Measurements from ENCODE around the gene EMC10.
"Not testable (repeated sequence)": the region's sequence is repeated elsewhere in the genome, so short reads cannot be mapped to it uniquely, and the experiment has no call there.

The EMC10 gene

DNA sequence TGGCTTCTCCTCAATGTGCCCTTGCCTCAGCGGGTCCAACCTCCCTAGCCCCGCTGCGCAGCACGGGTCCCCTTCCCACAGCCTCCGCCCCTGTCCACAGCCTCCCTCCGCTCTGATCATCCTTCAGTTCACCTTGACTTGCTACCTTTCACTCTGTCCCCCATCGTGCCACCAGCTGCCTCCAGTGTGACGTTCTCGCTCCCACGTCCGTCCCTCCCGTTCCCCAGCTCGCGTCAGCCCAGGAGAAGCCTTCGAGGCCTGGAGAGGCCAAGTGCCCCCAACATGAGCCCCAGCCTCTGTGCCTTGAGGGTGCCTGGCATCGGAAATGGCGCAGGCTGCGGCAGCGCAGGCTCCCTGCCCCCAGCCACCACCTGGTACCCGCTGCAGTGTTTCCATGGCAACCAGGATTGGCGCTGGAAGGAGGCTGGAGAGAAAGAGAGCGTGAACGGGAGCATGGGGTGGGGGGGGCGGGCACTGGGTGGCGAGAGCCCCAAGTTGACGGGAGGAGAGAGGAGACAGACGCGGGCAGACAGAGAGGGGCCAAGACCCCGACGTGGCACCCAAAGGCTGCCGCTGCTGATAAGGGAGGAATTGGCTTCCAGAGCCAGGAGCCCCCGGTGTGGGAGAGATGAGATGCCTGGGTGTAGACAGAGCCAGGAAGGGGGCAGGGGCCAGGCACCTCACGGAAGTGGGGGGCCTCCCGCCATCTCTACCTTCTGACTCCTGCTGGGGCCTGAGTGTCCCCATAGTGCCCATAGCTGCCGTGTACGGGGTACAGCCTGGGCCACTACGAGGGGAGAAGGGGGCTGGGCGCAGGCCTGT lies 38.2 kb downstream of the EMC10 start:
- DNase-seq (ENCODE audit: low spot score), result no peak

DNA sequence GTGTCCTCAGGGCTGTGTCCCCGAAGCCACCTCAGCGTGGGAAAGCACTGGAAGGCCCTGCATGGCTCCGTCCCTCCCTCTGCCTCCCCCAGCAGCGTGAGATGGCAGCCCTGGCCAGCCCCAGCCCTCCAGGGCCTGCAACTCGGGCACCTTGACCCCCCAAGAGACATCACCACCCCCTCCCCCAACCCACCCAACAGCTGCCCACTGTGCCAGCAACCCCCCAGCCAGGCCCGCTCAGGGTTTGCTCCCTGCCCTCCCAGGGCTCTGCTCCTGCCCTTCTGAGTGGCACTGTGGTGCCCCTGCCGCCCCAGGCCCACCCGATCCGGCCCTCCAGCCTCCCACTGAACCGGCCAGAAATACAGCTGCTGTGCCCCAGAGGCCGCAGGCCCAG lies 38.9 kb downstream of the EMC10 start:
- DNase-seq (ENCODE audit: low spot score), result no peak

GRCh38 chr19:50516456-50516855 lies 40.1 kb downstream of the EMC10 start:
- DNase-seq (ENCODE audit: low spot score), result no peak

- no peak for DNase-seq (ENCODE audit: low spot score)
These were observed 40.8 kb downstream of the EMC10 start for GRCh38 chr19:50516964-50517703.

GRCh38 chr19:50517704-50518075 lies 41.4 kb downstream of the EMC10 start:
- no peak for DNase-seq (ENCODE audit: low spot score)

GRCh38 chr19:50518091-50519005 lies 42.0 kb downstream of the EMC10 start:
- no peak for DNase-seq (ENCODE audit: low spot score)

DNA sequence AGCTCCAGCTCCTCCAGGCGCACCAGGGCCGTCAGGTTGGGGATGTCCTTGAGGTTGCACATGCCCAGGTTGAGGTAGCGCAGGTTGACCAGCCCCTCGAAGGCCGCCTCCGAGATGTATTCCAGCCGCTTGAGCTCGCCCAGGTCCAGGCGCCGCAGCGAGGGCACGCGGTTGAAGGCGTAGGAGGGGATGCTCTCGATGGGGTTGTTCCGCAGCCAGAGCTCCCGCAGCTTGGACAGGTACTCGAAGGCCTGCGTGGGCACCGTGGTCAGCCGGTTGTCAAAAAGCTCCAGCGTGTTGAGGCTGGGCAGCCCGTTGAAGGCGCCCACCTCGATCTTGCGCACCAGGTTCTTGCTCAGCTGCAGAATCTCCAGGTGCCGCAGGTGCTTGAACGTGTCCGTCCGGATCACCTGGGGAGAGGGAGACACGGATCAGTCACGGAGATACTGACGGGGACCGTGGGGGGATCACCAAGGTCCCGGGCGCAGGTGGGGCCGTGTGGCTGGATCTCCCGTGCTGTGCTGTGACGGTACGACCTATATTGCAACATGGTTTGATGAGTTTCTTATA lies 42.8 kb downstream of the EMC10 start:
- no peak for DNase-seq (ENCODE audit: low spot score)

GRCh38 chr19:50520822-50521465 lies 44.6 kb downstream of the EMC10 start:
- DNase-seq (ENCODE audit: low spot score), result no peak

DNA sequence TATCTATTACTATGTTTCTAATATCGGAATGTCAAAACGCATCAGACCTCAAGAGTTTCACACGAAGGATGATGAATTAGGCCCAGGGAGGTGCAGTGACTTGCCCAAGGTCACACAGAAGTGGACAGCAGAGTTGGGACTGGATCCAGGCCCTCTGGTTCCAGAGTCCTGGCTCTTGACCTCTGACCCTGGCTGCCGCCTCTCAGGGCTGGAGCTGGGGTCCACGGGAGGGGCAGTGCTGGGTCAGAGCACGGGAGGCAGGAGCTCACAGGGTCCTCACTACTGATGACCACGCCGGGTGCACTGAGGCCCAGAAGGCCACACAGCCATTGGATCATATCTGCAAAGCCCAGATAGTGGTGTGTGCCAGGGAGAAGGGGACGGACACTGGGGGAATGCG lies 46.6 kb downstream of the EMC10 start:
- DNase-seq (ENCODE audit: low spot score), result no peak

DNA sequence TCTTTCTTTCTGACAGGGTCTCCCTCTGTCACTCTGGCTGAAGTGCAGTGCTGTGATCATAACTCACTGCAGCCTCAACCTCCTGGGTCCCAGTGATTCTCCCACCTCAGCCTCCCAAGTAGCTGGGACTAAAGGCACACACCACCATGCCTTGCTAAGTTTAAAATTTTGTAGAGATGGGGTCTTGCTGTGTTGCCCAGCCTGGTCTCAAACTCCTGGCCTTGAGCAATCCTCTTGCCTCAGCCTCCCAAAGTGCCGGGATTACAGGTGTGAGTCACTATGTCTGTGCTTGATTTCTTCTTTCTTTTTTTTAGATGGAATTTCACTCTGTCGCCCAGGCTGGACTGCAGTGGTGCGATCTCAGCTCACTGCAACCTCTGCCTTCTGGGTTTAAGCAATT lies 51.7 kb downstream of the EMC10 start:
- DNase-seq (ENCODE audit: low spot score), result not testable (repeated sequence)

- no peak for DNase-seq (ENCODE audit: low spot score)
These were observed 54.9 kb downstream of the EMC10 start for GRCh38 chr19:50531171-50531612.

GRCh38 chr19:50532952-50533351 lies 56.6 kb downstream of the EMC10 start:
- no peak for DNase-seq (ENCODE audit: low spot score)

- DNase-seq (ENCODE audit: low spot score), result no peak
These were observed 58.2 kb downstream of the EMC10 start for GRCh38 chr19:50534478-50534877.

DNA sequence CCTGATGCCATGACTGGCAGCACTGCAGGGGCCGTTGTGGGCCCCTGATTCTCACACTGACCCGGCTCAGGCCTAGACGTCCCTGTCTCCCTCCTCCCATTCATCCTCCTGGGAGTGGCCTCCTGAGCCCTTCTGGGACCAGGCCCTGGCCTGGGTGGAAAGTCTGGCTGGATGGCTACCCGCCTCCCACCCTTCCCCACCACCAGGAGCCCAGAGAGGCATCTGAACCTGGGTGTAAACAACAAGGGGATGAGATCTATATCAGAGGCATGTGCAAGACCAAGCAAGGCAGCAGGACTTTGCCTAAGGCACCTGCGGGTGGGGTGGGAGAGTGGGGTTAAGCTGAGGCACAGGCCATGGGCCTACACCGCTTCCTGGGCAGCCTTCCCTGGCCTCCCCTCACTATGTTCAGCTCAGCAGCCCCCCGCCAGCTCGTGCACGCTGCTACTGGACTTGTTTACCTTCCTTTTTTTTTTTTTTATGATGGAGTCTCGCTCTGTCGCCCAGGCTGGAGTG lies 59.4 kb downstream of the EMC10 start:
- DNase-seq (ENCODE audit: low spot score), result no peak

GRCh38 chr19:50536662-50537305 lies 60.5 kb downstream of the EMC10 start:
- DNase-seq (ENCODE audit: low spot score), result no peak

- DNase-seq (ENCODE audit: low spot score), result no peak
These were observed 61.0 kb downstream of the EMC10 start for GRCh38 chr19:50537306-50537685.

DNA sequence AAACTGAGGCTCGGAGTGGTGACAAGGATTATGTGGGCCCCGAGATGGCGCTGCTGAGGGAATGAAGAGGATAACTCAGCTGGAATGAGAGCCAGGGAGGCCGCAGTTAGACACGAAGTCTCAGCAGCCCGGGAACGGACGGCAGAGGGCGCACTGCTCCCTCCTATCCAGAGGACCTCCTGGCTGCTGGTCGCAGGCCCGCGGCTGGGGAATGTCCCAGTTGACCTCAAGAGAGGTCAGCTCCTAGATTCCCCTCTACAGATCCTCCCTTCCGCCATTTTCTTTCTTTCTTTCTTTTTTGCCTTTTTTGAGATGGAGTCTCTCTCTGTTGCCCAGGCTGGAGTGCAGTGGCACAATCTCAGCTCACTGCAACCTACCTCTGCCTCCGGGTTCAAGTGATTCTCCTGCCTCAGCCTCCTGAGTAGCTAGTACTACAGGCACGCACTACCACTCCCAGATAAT lies 61.5 kb downstream of the EMC10 start:
- DNase-seq (ENCODE audit: low spot score), result peak; percentile 92
